ENCODE measurements around the gene CCDC172.

Gene CCDC172

GRCh38 chr10:116395223-116395985 is 71.2 kb downstream of the CCDC172 start:
- DNase-seq (ENCODE audit: low spot score): no peak
- POLR2A ChIA-PET (ENCODE audit: low non-redundant PET): no interaction called here
- no peak overlapping the region for H3K27ac ChIP-seq
- CTCF ChIA-PET: no interaction called here
- TF ChIP-seq CTCF (conservative IDR thresholded peaks at IDR 0.05; ENCODE audit: low read depth): no peak

- no peak for DNase-seq (ENCODE audit: low spot score)
- ChIA-PET POLR2A (ENCODE audit: low non-redundant PET) (no interaction called here), CTCF (interaction anchor here (0.6 kb wide), 1 partner anchor 143 kb away, joined by 3 read pairs; no protein-coding TSS in a partner anchor)
- no peak overlapping the region for H3K27ac ChIP-seq
- TF ChIP-seq CTCF (conservative IDR thresholded peaks at IDR 0.05; ENCODE audit: low read depth): no peak
Measured at GRCh38 chr10:116398224-116398623, 74.0 kb downstream of the CCDC172 start.

- no peak for DNase-seq (ENCODE audit: low spot score)
- no peak for TF ChIP-seq CTCF (conservative IDR thresholded peaks at IDR 0.05; ENCODE audit: low read depth)
- POLR2A ChIA-PET (ENCODE audit: low non-redundant PET): no interaction called here
Measured at GRCh38 chr10:116402858-116403257, 78.6 kb downstream of the CCDC172 start.

GRCh38 chr10:116403740-116404250 is 79.5 kb downstream of the CCDC172 start:
- no peak for DNase-seq (ENCODE audit: low spot score)

More at GRCh38 chr10:116402858-116403257, 78.6 kb downstream of the CCDC172 start:
- H3K27ac ChIP-seq: no peak overlapping the region
- CTCF ChIA-PET: no interaction called here

GRCh38 chr10:116408719-116409118 is 84.5 kb downstream of the CCDC172 start:
- no peak for DNase-seq (ENCODE audit: low spot score)
- ChIA-PET POLR2A (ENCODE audit: low non-redundant PET) (no interaction called here), CTCF (no interaction called here)
- TF ChIP-seq CTCF (conservative IDR thresholded peaks at IDR 0.05; ENCODE audit: low read depth): no peak
- no peak overlapping the region for H3K27ac ChIP-seq

More at GRCh38 chr10:116403740-116404250, 79.5 kb downstream of the CCDC172 start:
- ChIA-PET CTCF (no interaction called here), POLR2A (ENCODE audit: low non-redundant PET) (no interaction called here)
- TF ChIP-seq CTCF (conservative IDR thresholded peaks at IDR 0.05; ENCODE audit: low read depth): no peak
- no peak overlapping the region for H3K27ac ChIP-seq

- ChIA-PET CTCF (no interaction called here), POLR2A (ENCODE audit: low non-redundant PET) (no interaction called here)
- H3K27ac ChIP-seq: no peak overlapping the region
- no peak for DNase-seq (ENCODE audit: low spot score)
- TF ChIP-seq CTCF (conservative IDR thresholded peaks at IDR 0.05; ENCODE audit: low read depth): no peak
Measured at GRCh38 chr10:116410351-116410750, 86.1 kb downstream of the CCDC172 start.
